WTC11 (cell line): ENCODE results near the gene KRTAP10-9. TPM values are rescaled to one million over a fixed set of nuclear protein-coding genes. Genes with fewer than 3 reads are reported as not detected.

ENCODE experiments used
- ATAC-seq: fragments of 200-7000 bp; cut with Tn5 transposase; 2 replicates; pipeline ENCODE4 v1.10.0; 2021; ENCODE audit warnings: mild to moderate bottlenecking, moderate library complexity
- CTCF ChIA-PET: fragments of 300-600 bp; sonication (Branson Sonifier 250); formaldehyde crosslinking; loops from one replicate; lab custom pipeline; 2021; ENCODE audit warnings: antibody characterized with exemption; lab: Charles Lee
- POLR2A ChIA-PET: fragments of 350-600 bp; sonication (Branson Sonifier 250); formaldehyde crosslinking; loops from one replicate; lab custom pipeline; 2021; ENCODE audit warnings: antibody characterized with exemption; lab: Charles Lee
- DNase-seq: peaks from one replicate; pipeline ENCODE4 v3.0.0; 2021; ENCODE audit warnings: low spot score
- H3K27ac Mint-ChIP-seq: 2 replicates; pipeline ENCODE4 v1.8.0; 2021; ENCODE audit warnings: mixed read lengths
- H3K27me3 Mint-ChIP-seq: 2 replicates; pipeline ENCODE4 v1.8.0; 2021; ENCODE audit warnings: low read depth, mild to moderate bottlenecking, moderate library complexity, mixed read lengths
- H3K36me3 Mint-ChIP-seq: 2 replicates; pipeline ENCODE4 v1.8.0; 2021; ENCODE audit warnings: mixed read lengths
- H3K4me1 Mint-ChIP-seq: 2 replicates; pipeline ENCODE4 v1.8.0; 2022; ENCODE audit warnings: mixed read lengths
- H3K4me3 Mint-ChIP-seq: 2 replicates; pipeline ENCODE4 v1.8.0; 2021; ENCODE audit warnings: mild to moderate bottlenecking, moderate library complexity, mixed read lengths
- H3K9me3 Mint-ChIP-seq: 2 replicates; pipeline ENCODE4 v1.8.0; 2021; ENCODE audit warnings: mixed read lengths
- ATF3 ChIP-seq: sonication (generic); formaldehyde crosslinking; conservative IDR thresholded peaks from 2 replicates; pipeline ENCODE4 v1.8.1; 2022; ENCODE audit warnings: mild to moderate bottlenecking, missing genetic modification reagents
- CBFB ChIP-seq: sonication (generic); formaldehyde crosslinking; IDR thresholded peaks from 2 replicates; pipeline ENCODE4 v1.8.1; 2022; ENCODE audit warnings: mild to moderate bottlenecking, low read depth, missing genetic modification reagents
- CREB1 ChIP-seq: sonication (generic); formaldehyde crosslinking; IDR thresholded peaks from 2 replicates; pipeline ENCODE4 v1.8.0; 2023; ENCODE audit warnings: mild to moderate bottlenecking, missing genetic modification reagents
- E2F4 ChIP-seq: sonication (generic); formaldehyde crosslinking; IDR thresholded peaks from 2 replicates; pipeline ENCODE4 v1.8.1; 2022; ENCODE audit warnings: low read depth, mild to moderate bottlenecking, moderate library complexity, missing genetic modification reagents, borderline replicate concordance
- EMX1 ChIP-seq: fragments of 250-450 bp; sonication (Bioruptor Pico); IDR thresholded peaks from 2 replicates; pipeline ENCODE4 v1.8.0; 2021; ENCODE audit warnings: mild to moderate bottlenecking
- NFATC4 ChIP-seq: fragments of 250-450 bp; sonication (Bioruptor Pico); IDR thresholded peaks from 2 replicates; pipeline ENCODE4 v1.9.0; 2021; ENCODE audit warnings: mild to moderate bottlenecking
- RELA ChIP-seq: sonication (generic); formaldehyde crosslinking; IDR thresholded peaks from 2 replicates; pipeline ENCODE4 v1.8.1; 2022; ENCODE audit warnings: missing genetic modification reagents, mild to moderate bottlenecking, borderline replicate concordance
- SMAD3 ChIP-seq: sonication (generic); formaldehyde crosslinking; IDR thresholded peaks from 2 replicates; pipeline ENCODE4 v1.8.0; 2022; ENCODE audit warnings: missing genetic modification reagents, mild to moderate bottlenecking, borderline replicate concordance
- SOX15 ChIP-seq: fragments of 250-450 bp; sonication (Bioruptor Pico); IDR thresholded peaks from 2 replicates; pipeline ENCODE4 v1.9.0; 2021; ENCODE audit warnings: mild to moderate bottlenecking
- SP1 ChIP-seq: sonication (generic); formaldehyde crosslinking; conservative IDR thresholded peaks from 2 replicates; pipeline ENCODE4 v1.8.1; 2022; ENCODE audit warnings: missing genetic modification reagents
- TP53 ChIP-seq: sonication (generic); formaldehyde crosslinking; IDR thresholded peaks from 2 replicates; pipeline ENCODE4 v1.8.1; 2023; ENCODE audit warnings: mild to moderate bottlenecking, missing genetic modification reagents
- USF1 ChIP-seq: sonication (generic); formaldehyde crosslinking; IDR thresholded peaks from 2 replicates; pipeline ENCODE4 v1.8.0; 2022; ENCODE audit warnings: mild to moderate bottlenecking, missing genetic modification reagents
- ZNF396 ChIP-seq: fragments of 250-450 bp; sonication (Bioruptor Pico); IDR thresholded peaks from 2 replicates; pipeline ENCODE4 v1.8.0; 2021; ENCODE audit warnings: mild to moderate bottlenecking, moderate library complexity, borderline replicate concordance
- ZSCAN18 ChIP-seq: fragments of 250-450 bp; sonication (Bioruptor Pico); IDR thresholded peaks from 2 replicates; pipeline ENCODE4 v2.1.2; 2022; ENCODE audit warnings: mild to moderate bottlenecking, moderate library complexity
- total RNA-seq: library from RNA; stranded (reverse); gene quantifications from 3 replicates; pipeline ENCODE4 v1.2.3, GENCODE V29; 2021
- TF ChIP-seq, protein P1 (sequence below): sonication (generic); formaldehyde crosslinking; IDR thresholded peaks from 2 replicates; pipeline ENCODE4 v1.8.1; 2022; ENCODE audit warnings: missing genetic modification reagents, borderline replicate concordance
- TF ChIP-seq, protein P2 (sequence below): sonication (generic); formaldehyde crosslinking; IDR thresholded peaks from 2 replicates; pipeline ENCODE4 v1.8.1; 2023; ENCODE audit warnings: mild to moderate bottlenecking, missing genetic modification reagents, moderate library complexity
- TF ChIP-seq, protein P3 (sequence below): sonication (generic); formaldehyde crosslinking; IDR thresholded peaks from 2 replicates; pipeline ENCODE4 v1.8.1; 2023; ENCODE audit warnings: mild to moderate bottlenecking, missing genetic modification reagents

Gene KRTAP10-9
- total RNA-seq, 1 experiment from 2014 or later: not detected

- TF ChIP-seq, protein P1, sequence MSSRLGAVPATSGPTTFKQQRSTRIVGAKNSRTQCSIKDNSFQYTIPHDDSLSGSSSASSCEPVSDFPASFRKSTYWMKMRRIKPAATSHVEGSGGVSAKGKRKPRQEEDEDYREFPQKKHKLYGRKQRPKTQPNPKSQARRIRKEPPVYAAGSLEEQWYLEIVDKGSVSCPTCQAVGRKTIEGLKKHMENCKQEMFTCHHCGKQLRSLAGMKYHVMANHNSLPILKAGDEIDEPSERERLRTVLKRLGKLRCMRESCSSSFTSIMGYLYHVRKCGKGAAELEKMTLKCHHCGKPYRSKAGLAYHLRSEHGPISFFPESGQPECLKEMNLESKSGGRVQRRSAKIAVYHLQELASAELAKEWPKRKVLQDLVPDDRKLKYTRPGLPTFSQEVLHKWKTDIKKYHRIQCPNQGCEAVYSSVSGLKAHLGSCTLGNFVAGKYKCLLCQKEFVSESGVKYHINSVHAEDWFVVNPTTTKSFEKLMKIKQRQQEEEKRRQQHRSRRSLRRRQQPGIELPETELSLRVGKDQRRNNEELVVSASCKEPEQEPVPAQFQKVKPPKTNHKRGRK (CRISPR knock-in tag): no peak
- TF ChIP-seq SMAD3 (CRISPR knock-in tag) (no peak), CREB1 (CRISPR knock-in tag) (no peak)
These were observed 45.7 kb upstream of the KRTAP10-9 start (continued) for GRCh38 chr21:44581158-44581557.

GRCh38 chr21:44582055-44582454 lies 44.8 kb upstream of the KRTAP10-9 start:
- ChIA-PET CTCF (interaction anchor here (2.2 kb wide), 1 partner anchor 37 kb away, joined by 4 read pairs; no protein-coding TSS in a partner anchor), POLR2A (no interaction called here)
- DNase-seq: no peak
- peaks cover 3% of the 10 kb centered on the region; the same call in 1 of the 2 replicates for H3K27me3 Mint-ChIP-seq
- H3K4me3 Mint-ChIP-seq: no peak overlapping the region
- H3K9me3 Mint-ChIP-seq: peaks cover 39% of the 10 kb centered on the region
- no peak for ATAC-seq
- H3K4me1 Mint-ChIP-seq: peaks cover 6% of the 10 kb centered on the region; the same call in 1 of the 2 replicates
- peaks cover 15% of the 10 kb centered on the region for H3K36me3 Mint-ChIP-seq
- TF ChIP-seq EMX1 (CRISPR knock-in tag): no peak
- TF ChIP-seq USF1 (CRISPR knock-in tag): no peak
- TF ChIP-seq, protein P2, sequence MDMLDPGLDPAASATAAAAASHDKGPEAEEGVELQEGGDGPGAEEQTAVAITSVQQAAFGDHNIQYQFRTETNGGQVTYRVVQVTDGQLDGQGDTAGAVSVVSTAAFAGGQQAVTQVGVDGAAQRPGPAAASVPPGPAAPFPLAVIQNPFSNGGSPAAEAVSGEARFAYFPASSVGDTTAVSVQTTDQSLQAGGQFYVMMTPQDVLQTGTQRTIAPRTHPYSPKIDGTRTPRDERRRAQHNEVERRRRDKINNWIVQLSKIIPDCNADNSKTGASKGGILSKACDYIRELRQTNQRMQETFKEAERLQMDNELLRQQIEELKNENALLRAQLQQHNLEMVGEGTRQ (CRISPR knock-in tag): no peak
- no peak for TF ChIP-seq ZSCAN18 (CRISPR knock-in tag)
- TF ChIP-seq E2F4: no peak
- TF ChIP-seq SOX15: no peak
- no peak for TF ChIP-seq SMAD3 (CRISPR knock-in tag)
- no peak for TF ChIP-seq ZNF396
- TF ChIP-seq ATF3 (CRISPR knock-in tag): no peak
- no peak for TF ChIP-seq SP1 (CRISPR knock-in tag)
- TF ChIP-seq, all 79 proteins: peak for 0
- H3K27ac Mint-ChIP-seq: no peak overlapping the region

DNA sequence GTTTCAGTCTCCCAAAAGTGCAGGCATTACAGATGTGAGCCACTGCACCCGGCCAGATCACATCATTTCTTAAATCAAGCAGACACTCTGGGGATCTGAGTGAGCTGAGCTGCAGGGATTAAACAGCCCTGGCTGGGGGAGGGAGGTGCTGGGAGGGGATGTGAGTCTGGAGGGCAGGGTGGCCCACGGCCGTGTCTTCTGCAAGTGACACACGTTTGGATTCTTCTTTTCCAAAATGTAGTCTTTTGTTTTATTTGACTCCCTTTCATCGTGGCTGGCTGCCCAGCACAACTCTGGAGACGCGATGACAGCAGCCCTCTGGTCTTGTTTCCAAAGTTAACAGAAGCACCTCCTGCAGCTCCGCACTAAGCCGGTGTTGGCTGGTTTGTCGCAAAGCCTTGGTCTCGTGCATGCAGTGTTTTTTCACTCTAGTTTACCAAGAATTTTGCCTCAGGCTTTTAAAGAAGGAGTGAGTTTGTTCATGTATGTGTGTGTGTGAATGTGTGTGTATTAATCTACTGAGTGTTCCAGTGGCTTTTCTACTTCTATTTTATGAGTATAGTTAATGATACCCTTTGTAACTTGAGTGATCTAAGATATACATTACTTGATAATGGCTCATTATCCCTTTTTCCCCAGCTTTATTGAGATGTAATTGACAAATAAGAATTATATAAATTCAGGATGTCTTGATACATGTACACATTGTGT lies 43.6 kb upstream of the KRTAP10-9 start:
- Mint-ChIP-seq H3K36me3 (peaks cover 6% of the 10 kb centered on the region; the same call in 1 of the 2 replicates), H3K4me3 (no peak overlapping the region), H3K27me3 (peaks cover 3% of the 10 kb centered on the region; the same call in 1 of the 2 replicates), H3K27ac (no peak overlapping the region), H3K9me3 (peaks cover 35% of the 10 kb centered on the region), H3K4me1 (peaks cover 6% of the 10 kb centered on the region; the same call in 1 of the 2 replicates)
- ATAC-seq (no peak), DNase-seq (no peak)
- CTCF ChIA-PET: no interaction called here
- TF ChIP-seq CBFB (CRISPR knock-in tag) (no peak), RELA (CRISPR knock-in tag) (no peak), TP53 (CRISPR knock-in tag) (no peak), NFATC4 (CRISPR knock-in tag) (no peak)
- TF ChIP-seq, protein P3, sequence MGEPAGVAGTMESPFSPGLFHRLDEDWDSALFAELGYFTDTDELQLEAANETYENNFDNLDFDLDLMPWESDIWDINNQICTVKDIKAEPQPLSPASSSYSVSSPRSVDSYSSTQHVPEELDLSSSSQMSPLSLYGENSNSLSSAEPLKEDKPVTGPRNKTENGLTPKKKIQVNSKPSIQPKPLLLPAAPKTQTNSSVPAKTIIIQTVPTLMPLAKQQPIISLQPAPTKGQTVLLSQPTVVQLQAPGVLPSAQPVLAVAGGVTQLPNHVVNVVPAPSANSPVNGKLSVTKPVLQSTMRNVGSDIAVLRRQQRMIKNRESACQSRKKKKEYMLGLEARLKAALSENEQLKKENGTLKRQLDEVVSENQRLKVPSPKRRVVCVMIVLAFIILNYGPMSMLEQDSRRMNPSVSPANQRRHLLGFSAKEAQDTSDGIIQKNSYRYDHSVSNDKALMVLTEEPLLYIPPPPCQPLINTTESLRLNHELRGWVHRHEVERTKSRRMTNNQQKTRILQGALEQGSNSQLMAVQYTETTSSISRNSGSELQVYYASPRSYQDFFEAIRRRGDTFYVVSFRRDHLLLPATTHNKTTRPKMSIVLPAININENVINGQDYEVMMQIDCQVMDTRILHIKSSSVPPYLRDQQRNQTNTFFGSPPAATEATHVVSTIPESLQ (CRISPR knock-in tag): no peak
- POLR2A ChIA-PET: no interaction called here
